AG20443 (cell line): ENCODE measurements around the gene PDZK1IP1.
A peak's percentile ranks its signal among the peaks of the same experiment; 100 is the strongest.
"Not testable (repeated sequence)": the region's sequence is repeated elsewhere in the genome, so short reads cannot be mapped to it uniquely, and the experiment has no call there.

Source experiments
- DNase-seq: peaks from one replicate; pipeline ENCODE4 v3.0.0; 2012; ENCODE audit warnings: low spot score, mixed read lengths

The PDZK1IP1 gene

GRCh38 chr1:47196622-47197021 is 6.8 kb upstream of the PDZK1IP1 start:
- DNase-seq, result no peak

GRCh38 chr1:47195981-47196380 is 6.1 kb upstream of the PDZK1IP1 start:
- not testable (repeated sequence) for DNase-seq

GRCh38 chr1:47194311-47194710 is 4.5 kb upstream of the PDZK1IP1 start:
- no peak for DNase-seq

- not testable (repeated sequence) for DNase-seq
These were observed 3.7 kb upstream of the PDZK1IP1 start for GRCh38 chr1:47193496-47193895.

GRCh38 chr1:47192458-47193384 is 2.9 kb upstream of the PDZK1IP1 start:
- DNase-seq, result peak; percentile 85

GRCh38 chr1:47191940-47192457 is 2.2 kb upstream of the PDZK1IP1 start:
- DNase-seq, result no peak

GRCh38 chr1:47190857-47191256 is 1.0 kb upstream of the PDZK1IP1 start:
- no peak for DNase-seq

- no peak for DNase-seq
These were observed 646 bp upstream of the PDZK1IP1 start for GRCh38 chr1:47190509-47190855.

- no peak for DNase-seq
These were observed 748 bp downstream of the PDZK1IP1 start for GRCh38 chr1:47188791-47189785.

- DNase-seq, result no peak
These were observed 1.9 kb downstream of the PDZK1IP1 start for GRCh38 chr1:47187926-47188250.

- no peak for DNase-seq
These were observed 2.5 kb downstream of the PDZK1IP1 start for GRCh38 chr1:47187231-47187925.

- no peak for DNase-seq
These were observed 3.3 kb downstream of the PDZK1IP1 start for GRCh38 chr1:47186267-47187185.

- DNase-seq, result no peak
These were observed 4.8 kb downstream of the PDZK1IP1 start for GRCh38 chr1:47184822-47185677.

- DNase-seq, result peak; percentile 14
These were observed 5.6 kb downstream of the PDZK1IP1 start for GRCh38 chr1:47184090-47184821.

GRCh38 chr1:47183308-47184089 is 6.3 kb downstream of the PDZK1IP1 start:
- DNase-seq, result no peak

GRCh38 chr1:47182676-47183235 is 7.1 kb downstream of the PDZK1IP1 start:
- DNase-seq, result no peak

- DNase-seq, result no peak
These were observed 7.7 kb downstream of the PDZK1IP1 start for GRCh38 chr1:47181955-47182675.
